K562 (cell line): ENCODE results near the gene ZNF189. TPM values are rescaled to one million over a fixed set of nuclear protein-coding genes. Genes with fewer than 3 reads are reported as not detected.

ENCODE experiments used
- ADNP ChIP-seq: fragments of 200-800 bp; sonication (Bioruptor generic); IDR thresholded peaks from 2 replicates; pipeline ENCODE4 v1.6.1; 2016; ENCODE audit warnings: missing genetic modification characterization, missing compliant biosample characterization
- ARID4B ChIP-seq: sonication (generic); formaldehyde crosslinking; IDR thresholded peaks from 2 replicates; pipeline ENCODE4 v1.8.0; 2022; ENCODE audit warnings: mild to moderate bottlenecking, missing genetic modification reagents
- CBFA2T3 ChIP-seq: fragments of 450-650 bp; IDR thresholded peaks from 2 replicates; pipeline ENCODE4 v1.6.1; 2017
- ERF ChIP-seq: fragments of 450-650 bp; formaldehyde crosslinking; IDR thresholded peaks from 2 replicates; pipeline ENCODE4 v1.4.0; 2020; ENCODE audit warnings: mild to moderate bottlenecking, mixed read lengths
- GATAD2B ChIP-seq: fragments of 450-650 bp; IDR thresholded peaks from 2 replicates; pipeline ENCODE4 v1.6.1; 2017; ENCODE audit warnings: mild to moderate bottlenecking, borderline replicate concordance
- MTF1 ChIP-seq: fragments of 250-450 bp; sonication (Bioruptor Pico); IDR thresholded peaks from 2 replicates; pipeline ENCODE4 v1.9.0; 2021; ENCODE audit warnings: moderate library complexity, mild to moderate bottlenecking, inconsistent platforms, borderline replicate concordance
- SMARCB1 ChIP-seq: IDR thresholded peaks from 2 replicates; pipeline ENCODE4 v1.6.1; 2011; ENCODE audit warnings: improper control_type of control experiment, low read depth; ENCODE audit not compliant: insufficient read length
- TAL1 ChIP-seq: fragments of 450-650 bp; IDR thresholded peaks from 2 replicates; pipeline ENCODE4 v1.6.1; 2016; ENCODE audit warnings: mild to moderate bottlenecking
- TBP ChIP-seq: optimal IDR thresholded peaks from 2 replicates; pipeline ENCODE3; 2011; ENCODE audit warnings: low read depth, low read length, improper control_type of control experiment
- ZNF165 ChIP-seq: fragments of 250-450 bp; sonication (Bioruptor Pico); IDR thresholded peaks from 2 replicates; pipeline ENCODE4 v1.4.0; 2020; ENCODE audit warnings: borderline replicate concordance
- ZNF445 ChIP-seq: fragments of 250-450 bp; sonication (Bioruptor Pico); IDR thresholded peaks from 2 replicates; pipeline ENCODE4 v1.4.0; 2020; ENCODE audit warnings: low read depth, mild to moderate bottlenecking, moderate library complexity
- ZNF589 ChIP-seq: fragments of 200-800 bp; sonication (Bioruptor generic); IDR thresholded peaks from 2 replicates; pipeline ENCODE4 v1.6.1; 2016; ENCODE audit warnings: low read depth, missing genetic modification characterization, missing compliant biosample characterization
- polyA plus RNA-seq, 8 experiments: library from polyadenylated mRNA; depleted of rRNA in 4 of 8; stranded (reverse) in 5 of 8; unstranded in 3 of 8; fragments of >200 nt; fragmentation: Nextera tagmentation in 2 of 8; fragmentation: Illumina TruSeq in 1 of 8; extraction: Ambion mirVana in 2 of 8; extraction: Trizol in 1 of 8; gene quantifications; 2 replicates each; pipeline versions ENCODE4 v1.2.1 to v1.2.3, GENCODE V29; 2011 to 2014; ENCODE audit warnings: inconsistent platforms in 1 of 8, missing spikeins in 1 of 8
- total RNA-seq, 7 experiments: library from RNA; depleted of rRNA in 6 of 7; stranded (reverse); fragments of >200 nt in 6 of 7; fragmentation: Illumina TruSeq in 2 of 7; extraction: Trizol in 2 of 7; gene quantifications; 2 replicates each; pipeline versions ENCODE4 v1.2.1 to v1.2.3, GENCODE V29; 2011 to 2021; ENCODE audit warnings: low replicate concordance in 1 of 7

ZNF189 gene
- total and polyA plus RNA-seq, 9 of the 15 experiments (the other 6 are each of a cell fraction or from before 2014, with no cell fraction given): 2.4 to 15.3 (median 6.4) TPM

DNA sequence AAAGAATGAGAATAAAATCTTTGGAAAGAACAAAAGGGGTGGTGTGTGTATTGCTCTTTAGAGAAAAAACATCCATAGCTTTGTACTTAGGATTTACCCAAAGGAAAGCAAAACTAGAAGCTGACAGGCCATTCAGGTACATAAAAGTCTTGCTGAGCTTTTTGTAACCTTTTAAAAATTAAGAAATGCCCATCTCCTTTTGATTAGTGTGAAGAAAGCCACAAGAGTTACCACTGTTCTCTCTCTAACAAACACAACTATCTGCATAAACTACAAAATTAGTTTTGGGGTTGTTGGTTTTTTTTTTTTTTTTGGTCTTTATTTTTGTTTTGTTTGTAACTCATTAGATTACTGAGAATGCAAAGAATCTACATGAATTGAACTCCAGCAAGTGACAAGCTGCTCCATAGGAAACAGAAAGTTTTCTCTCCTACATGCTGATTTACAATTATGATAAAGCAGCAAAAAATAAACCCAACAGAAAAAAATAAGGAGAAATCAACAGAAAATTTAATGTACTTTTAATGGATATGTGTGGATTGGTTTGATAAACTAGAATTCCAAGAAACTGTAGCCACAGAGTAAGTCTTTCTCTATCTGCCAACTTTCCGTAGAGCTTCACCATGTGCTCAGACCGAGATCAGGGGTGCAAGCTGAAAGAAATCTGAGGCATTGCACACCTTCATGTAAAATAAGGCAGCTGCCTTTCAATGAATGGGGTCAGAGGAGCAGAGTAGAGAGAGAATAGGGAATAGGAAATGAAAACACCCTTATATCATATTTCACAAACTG lies 26.1 kb upstream of the ZNF189 start (continued):
- TF ChIP-seq ARID4B (CRISPR knock-in tag): no peak
- peak; percentile 60 for TF ChIP-seq TBP
- no peak for TF ChIP-seq ADNP (tag)
- no peak for TF ChIP-seq ZNF445 (CRISPR knock-in tag)
- no peak for TF ChIP-seq MTF1 (CRISPR knock-in tag)
- TF ChIP-seq CBFA2T3: peak; percentile 68
- no peak for TF ChIP-seq ZNF165 (CRISPR knock-in tag)
- no peak for TF ChIP-seq ERF (CRISPR knock-in tag)
- TF ChIP-seq GATAD2B: no peak
- TF ChIP-seq ZNF589 (CRISPR knock-in tag): no peak
- TF ChIP-seq SMARCB1: no peak
- peak; percentile 31; the same call in 1 of the 2 replicates for TF ChIP-seq TAL1
